NCI-H146 (cell line): ENCODE measurements around the gene PPP1R10.

ENCODE experiments used
- DNase-seq: peaks from one replicate; lab custom pipeline; 2025; lab: John Stamatoyannopoulos, UW

Gene PPP1R10

GRCh38 chr6:30598912-30599624, 18.0 kb downstream of the PPP1R10 start:
- DNase-seq, result no peak

GRCh38 chr6:30597315-30598144, 19.5 kb downstream of the PPP1R10 start:
- DNase-seq, result peak; percentile 52

- DNase-seq, result no peak
These were observed 24.8 kb downstream of the PPP1R10 start for GRCh38 chr6:30592287-30592686.

GRCh38 chr6:30591008-30591407, 26.0 kb downstream of the PPP1R10 start:
- DNase-seq, result no peak

- no peak for DNase-seq
These were observed 26.5 kb downstream of the PPP1R10 start for GRCh38 chr6:30590509-30590908.

GRCh38 chr6:30589754-30590358, 27.2 kb downstream of the PPP1R10 start:
- no peak for DNase-seq

GRCh38 chr6:30583921-30584320, 33.1 kb downstream of the PPP1R10 start:
- DNase-seq, result no peak

- no peak for DNase-seq
These were observed 39.0 kb downstream of the PPP1R10 start for GRCh38 chr6:30578051-30578450.

GRCh38 chr6:30573113-30573512, 43.9 kb downstream of the PPP1R10 start:
- DNase-seq, result no peak

GRCh38 chr6:30572148-30572547, 44.9 kb downstream of the PPP1R10 start:
- DNase-seq, result no peak

GRCh38 chr6:30571762-30572082, 45.3 kb downstream of the PPP1R10 start:
- DNase-seq, result no peak

GRCh38 chr6:30571075-30571761, 45.8 kb downstream of the PPP1R10 start, which contains the start of gene ABCF1:
ABCF1 (plus strand) TSS chr6:30571442; CDS start chr6:30571488, 46 bp downstream.
- peak; percentile 96 for DNase-seq

GRCh38 chr6:30570740-30571074, 46.3 kb downstream of the PPP1R10 start:
- no peak for DNase-seq

- DNase-seq, result no peak
These were observed 46.8 kb downstream of the PPP1R10 start for GRCh38 chr6:30570263-30570662.

- DNase-seq, result peak; percentile 28
These were observed 48.8 kb downstream of the PPP1R10 start for GRCh38 chr6:30568245-30568644.

- no peak for DNase-seq
These were observed 51.3 kb downstream of the PPP1R10 start for GRCh38 chr6:30565772-30566171.

GRCh38 chr6:30564114-30564513, 52.9 kb downstream of the PPP1R10 start:
- DNase-seq, result no peak

- DNase-seq, result no peak
These were observed 54.3 kb downstream of the PPP1R10 start for GRCh38 chr6:30562470-30563425.

GRCh38 chr6:30560930-30561329, 56.1 kb downstream of the PPP1R10 start:
- DNase-seq, result no peak

- DNase-seq, result no peak
These were observed 59.4 kb downstream of the PPP1R10 start for GRCh38 chr6:30557683-30557981.

- peak; percentile 89 for DNase-seq
These were observed 59.9 kb downstream of the PPP1R10 start, which contains the start of gene PRR3 for GRCh38 chr6:30556906-30557682. PRR3 (plus strand) TSS chr6:30557295; CDS start chr6:30557345, 50 bp downstream.
